Measurements from ENCODE around the gene CALN1. TPM values are rescaled to one million over a fixed set of nuclear protein-coding genes. Genes with fewer than 3 reads are reported as not detected.
"Not testable (repeated sequence)": the region's sequence is repeated elsewhere in the genome, so short reads cannot be mapped to it uniquely, and the experiment has no call there.

CALN1 gene
- total RNA-seq, 1 donor from 2014 or later, result not detected

DNA sequence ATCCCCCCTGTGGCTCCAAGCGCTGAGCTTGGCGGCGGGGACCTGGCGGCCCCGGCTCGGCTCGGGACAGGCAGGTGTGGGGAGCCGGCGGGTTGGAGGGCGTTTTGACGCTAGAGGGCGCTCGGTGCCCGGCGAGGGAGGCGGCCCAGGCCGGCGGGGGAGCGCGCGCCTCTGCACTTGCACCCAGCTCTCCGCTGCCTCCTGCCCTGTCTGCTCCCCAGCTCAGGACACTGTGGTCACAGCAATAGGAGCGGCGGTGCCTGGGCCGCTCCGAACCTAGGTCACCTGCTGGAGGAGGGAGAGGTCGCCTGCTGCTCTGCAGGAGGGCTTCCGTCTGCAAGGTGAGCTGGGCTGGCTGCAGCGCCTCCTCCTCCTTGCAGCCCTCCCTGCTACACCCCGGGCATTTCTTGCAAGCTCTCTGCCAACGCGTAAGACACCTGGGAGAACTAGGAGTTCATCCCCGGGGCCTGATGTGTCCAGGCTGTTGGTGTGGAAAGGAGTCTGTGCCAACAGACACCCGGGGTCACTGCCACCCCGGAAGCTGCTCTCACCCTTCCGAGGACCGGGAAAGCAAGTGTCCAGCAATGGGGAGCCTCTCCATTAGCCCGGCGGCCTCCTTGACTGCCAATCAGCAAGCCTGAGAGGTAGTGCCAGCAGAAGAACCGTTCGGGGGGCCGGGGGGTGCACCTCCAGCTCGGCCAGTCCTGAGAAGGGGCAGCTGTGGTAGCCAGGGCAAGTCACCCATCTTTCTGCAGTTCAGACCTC lies 659.8 kb downstream of the CALN1 start:
- no peak overlapping the region for H3K4me3 ChIP-seq (ENCODE audit: low read depth, low read length)
- TF ChIP-seq, protein P1, sequence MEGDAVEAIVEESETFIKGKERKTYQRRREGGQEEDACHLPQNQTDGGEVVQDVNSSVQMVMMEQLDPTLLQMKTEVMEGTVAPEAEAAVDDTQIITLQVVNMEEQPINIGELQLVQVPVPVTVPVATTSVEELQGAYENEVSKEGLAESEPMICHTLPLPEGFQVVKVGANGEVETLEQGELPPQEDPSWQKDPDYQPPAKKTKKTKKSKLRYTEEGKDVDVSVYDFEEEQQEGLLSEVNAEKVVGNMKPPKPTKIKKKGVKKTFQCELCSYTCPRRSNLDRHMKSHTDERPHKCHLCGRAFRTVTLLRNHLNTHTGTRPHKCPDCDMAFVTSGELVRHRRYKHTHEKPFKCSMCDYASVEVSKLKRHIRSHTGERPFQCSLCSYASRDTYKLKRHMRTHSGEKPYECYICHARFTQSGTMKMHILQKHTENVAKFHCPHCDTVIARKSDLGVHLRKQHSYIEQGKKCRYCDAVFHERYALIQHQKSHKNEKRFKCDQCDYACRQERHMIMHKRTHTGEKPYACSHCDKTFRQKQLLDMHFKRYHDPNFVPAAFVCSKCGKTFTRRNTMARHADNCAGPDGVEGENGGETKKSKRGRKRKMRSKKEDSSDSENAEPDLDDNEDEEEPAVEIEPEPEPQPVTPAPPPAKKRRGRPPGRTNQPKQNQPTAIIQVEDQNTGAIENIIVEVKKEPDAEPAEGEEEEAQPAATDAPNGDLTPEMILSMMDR (conservative IDR thresholded peaks at IDR 0.05; ENCODE audit: low read depth, low read length), result peak; percentile 51
- no peak for DNase-seq (ENCODE audit: low read depth)

DNA sequence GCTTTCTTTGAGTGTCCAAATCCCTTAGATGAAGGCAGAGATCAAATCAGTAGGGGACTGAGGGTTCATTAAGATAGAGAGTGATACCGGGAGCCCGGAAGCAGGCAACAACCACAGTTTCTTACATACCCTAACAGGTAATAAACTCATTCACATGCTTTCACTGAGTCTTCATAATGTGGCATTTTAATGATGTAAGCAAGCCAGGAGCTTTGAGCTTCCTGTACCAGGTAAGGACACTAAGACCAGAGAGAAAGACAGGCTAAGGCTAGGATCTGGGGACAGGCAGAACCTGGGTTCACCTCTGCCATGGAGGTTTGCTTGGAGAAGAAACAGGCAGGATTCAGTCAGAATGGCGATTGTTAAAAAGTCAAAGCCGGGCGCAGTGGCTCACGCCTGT lies 661.8 kb downstream of the CALN1 start:
- H3K4me3 ChIP-seq (ENCODE audit: low read depth, low read length), result no peak overlapping the region
- TF ChIP-seq, protein P1 (conservative IDR thresholded peaks at IDR 0.05; ENCODE audit: low read depth, low read length), result no peak
- no peak for DNase-seq (ENCODE audit: low read depth)

DNA sequence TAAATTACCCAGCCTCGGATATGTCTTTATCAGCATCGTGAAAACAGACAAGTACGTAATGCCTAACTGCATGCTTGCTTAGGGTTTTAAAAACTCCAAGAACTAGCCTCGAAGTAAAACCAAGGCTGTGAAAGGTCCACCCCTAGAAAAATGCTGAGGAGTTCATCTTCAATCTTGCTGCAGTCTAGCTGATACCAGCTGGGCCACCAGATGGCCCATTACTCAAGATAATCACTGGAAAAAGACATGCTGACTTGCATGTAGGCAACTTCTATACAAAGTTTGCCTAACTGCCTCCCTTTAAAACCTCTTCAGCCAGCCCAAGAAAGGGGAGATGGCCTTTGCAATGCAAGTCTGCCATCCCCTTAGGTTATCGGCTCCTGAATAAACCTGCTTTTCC lies 666.1 kb downstream of the CALN1 start:
- H3K4me3 ChIP-seq (ENCODE audit: low read depth, low read length), result no peak overlapping the region
- no peak for DNase-seq (ENCODE audit: low read depth)
- TF ChIP-seq, protein P1 (conservative IDR thresholded peaks at IDR 0.05; ENCODE audit: low read depth, low read length), result no peak

DNA sequence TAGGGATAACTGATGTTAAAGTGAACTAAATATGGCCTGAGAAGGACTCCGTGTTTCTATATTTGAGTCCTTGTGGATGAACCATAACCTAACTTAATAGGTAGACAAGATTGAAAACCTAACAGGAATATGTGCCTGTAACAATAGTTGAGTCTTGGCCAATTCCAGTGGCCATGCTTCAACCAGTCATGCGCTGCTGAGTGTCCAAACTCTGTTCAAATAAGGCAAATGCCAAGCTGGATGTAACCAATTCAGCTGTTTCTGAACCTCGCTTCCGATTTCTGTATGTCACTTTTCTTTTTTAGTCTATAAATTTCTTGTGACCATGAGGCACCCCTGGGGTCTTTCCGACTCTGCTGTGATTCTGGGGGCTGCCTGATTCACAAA lies 672.0 kb downstream of the CALN1 start:
- H3K4me3 ChIP-seq (ENCODE audit: low read depth, low read length), result no peak overlapping the region
- TF ChIP-seq, protein P1 (conservative IDR thresholded peaks at IDR 0.05; ENCODE audit: low read depth, low read length), result no peak
- DNase-seq (ENCODE audit: low read depth), result no peak

DNA sequence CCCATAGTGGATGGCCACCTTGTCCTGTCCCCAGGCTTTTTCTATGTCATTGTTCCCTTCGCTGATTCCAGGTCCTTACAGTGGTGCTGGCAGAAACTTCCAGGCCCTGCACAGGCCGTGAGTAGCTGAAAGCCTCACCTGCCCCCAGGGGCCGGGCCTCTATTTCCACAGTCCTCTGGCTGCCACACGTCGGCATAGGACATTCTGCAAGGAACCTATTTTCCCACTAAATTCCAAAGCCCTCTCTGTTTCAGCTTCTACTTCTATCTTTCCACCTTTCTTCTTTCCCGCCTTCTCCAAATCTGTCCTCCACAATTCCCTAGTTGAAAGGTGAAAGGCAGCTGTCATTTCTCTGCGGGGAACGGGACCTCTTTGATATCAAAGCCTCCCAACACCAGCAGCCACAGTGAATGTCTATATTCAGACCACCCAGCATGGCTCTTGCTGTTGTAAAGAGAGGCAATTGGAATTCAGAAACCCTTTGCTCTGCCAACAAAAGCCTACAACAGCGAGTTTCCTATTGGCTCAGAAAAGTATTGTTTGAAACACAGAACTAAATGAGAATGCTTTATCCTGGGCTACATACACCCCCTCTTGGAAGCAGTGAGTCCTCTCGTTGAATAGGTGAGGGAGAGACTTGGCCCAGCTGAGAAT lies 672.5 kb downstream of the CALN1 start:
- no peak overlapping the region for H3K4me3 ChIP-seq (ENCODE audit: low read depth, low read length)
- no peak for DNase-seq (ENCODE audit: low read depth)
- TF ChIP-seq, protein P1 (conservative IDR thresholded peaks at IDR 0.05; ENCODE audit: low read depth, low read length), result no peak

DNA sequence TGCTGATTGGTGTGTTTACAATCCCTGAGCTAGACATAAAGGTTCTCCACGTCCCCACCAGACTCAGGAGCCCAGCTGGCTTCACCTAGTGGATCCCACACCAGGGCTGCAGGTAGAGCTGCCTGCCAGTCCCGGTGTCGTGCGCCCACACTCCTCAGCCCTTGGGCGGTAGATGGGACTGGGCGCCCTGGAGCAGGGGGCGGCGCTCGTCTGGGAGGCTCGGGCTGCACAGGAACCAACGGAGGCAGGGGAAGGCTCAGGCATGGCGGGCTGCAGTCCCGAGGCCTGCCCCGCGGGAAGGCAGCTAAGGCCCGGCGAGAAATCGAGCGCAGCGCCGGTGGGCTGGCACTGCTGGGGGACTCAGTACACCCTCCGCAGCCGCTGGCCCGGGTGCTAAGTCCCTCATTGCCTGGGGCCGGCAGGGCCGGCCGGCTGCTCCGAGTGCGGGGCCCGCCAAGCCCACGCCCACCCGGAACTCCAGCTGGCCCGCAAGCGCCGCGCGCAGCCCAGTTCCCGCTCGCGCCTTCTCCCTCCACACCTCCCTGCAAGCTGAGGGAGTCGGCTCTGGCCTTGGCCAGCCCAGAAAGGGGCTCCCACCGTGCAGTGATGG lies 674.1 kb downstream of the CALN1 start:
- not testable (repeated sequence) for H3K4me3 ChIP-seq (ENCODE audit: low read depth, low read length); DNase-seq (ENCODE audit: low read depth)

DNA sequence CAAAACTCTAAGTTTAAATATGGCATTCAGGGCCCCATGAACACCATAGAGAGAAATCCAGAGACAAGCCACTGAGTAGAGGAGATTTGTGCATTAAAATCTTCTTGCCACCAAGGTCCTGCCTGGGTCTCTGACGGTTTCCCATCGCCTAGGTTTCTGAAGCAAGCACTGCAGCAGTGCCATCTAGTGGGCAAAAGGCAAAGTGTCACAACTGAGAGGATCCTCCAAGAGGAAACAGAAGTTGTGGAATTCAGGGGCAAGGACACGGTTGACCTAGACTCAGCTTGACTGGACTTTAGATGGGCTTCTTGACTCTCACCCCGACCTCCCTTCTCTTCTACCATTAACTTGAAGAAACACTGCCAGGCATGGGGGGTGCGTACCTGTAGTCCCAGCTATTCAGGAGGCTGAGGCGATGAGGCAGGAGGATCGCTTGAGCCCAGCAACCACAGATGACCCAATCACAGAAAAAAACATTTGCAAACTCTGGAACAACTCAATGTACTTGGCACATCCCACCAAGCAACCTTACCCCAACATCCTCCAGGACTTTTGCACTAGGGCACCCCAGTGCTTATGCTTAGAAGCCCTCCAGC lies 676.1 kb downstream of the CALN1 start:
- peak; percentile 3 for DNase-seq (ENCODE audit: low read depth)
- no peak overlapping the region for H3K4me3 ChIP-seq (ENCODE audit: low read depth, low read length)
- TF ChIP-seq, protein P1 (conservative IDR thresholded peaks at IDR 0.05; ENCODE audit: low read depth, low read length), result peak; percentile 92

All from epithelial cell of proximal tubule (primary cell).